Heart left ventricle (tissue), 16 donors: ENCODE results near the gene CUX1. TPM values are rescaled to one million over a fixed set of nuclear protein-coding genes. Genes with fewer than 3 reads are reported as not detected.
"Not testable (repeated sequence)": the region's sequence is repeated elsewhere in the genome, so short reads cannot be mapped to it uniquely, and the experiment has no call there.

Source experiments
- ATAC-seq, 4 donors: fragments of 200-7000 bp; cut with Tn5 transposase; one replicate each; pipeline ENCODE4 v1.9.1; 2020 to 2022; ENCODE audit warnings: moderate library complexity in 4 of 4, mild to moderate bottlenecking in 3 of 4, moderate number of reproducible peaks in 1 of 4
- DNase-seq, 5 donors: peaks; one replicate each; pipeline ENCODE4 v3.0.0-alpha.2; 2020
- H3K27ac ChIP-seq, 12 donors: fragments of 200-600 bp; sonication (generic) in 4 of 12; one replicate each; pipeline versions ENCODE4 v1.5.0 to v1.8.0; 2016 to 2022; ENCODE audit warnings: mild to moderate bottlenecking in 2 of 12
- H3K27me3 ChIP-seq, 9 donors: fragments of 200-600 bp; sonication (generic) in 2 of 9; one replicate each; pipeline versions ENCODE4 v1.5.1 to v1.8.0; 2016 to 2022; ENCODE audit warnings: mild to moderate bottlenecking in 3 of 9
- H3K36me3 ChIP-seq, 9 donors: fragments of 200-600 bp; sonication (generic) in 2 of 9; one replicate each; pipeline versions ENCODE4 v1.5.0 to v1.8.0; 2018 to 2022; ENCODE audit warnings: mild to moderate bottlenecking in 2 of 9
- H3K4me1 ChIP-seq, 12 donors: fragments of 200-600 bp; sonication (generic) in 4 of 12; one replicate each; pipeline versions ENCODE4 v1.5.0 to v1.8.0; 2016 to 2022; ENCODE audit warnings: mild to moderate bottlenecking in 3 of 12
- H3K4me3 ChIP-seq, 12 donors: fragments of 200-600 bp; sonication (generic) in 4 of 12; one replicate each; pipeline versions ENCODE4 v1.5.0 to v1.8.0; 2017 to 2022; ENCODE audit warnings: mild to moderate bottlenecking in 9 of 12, moderate library complexity in 4 of 12
- H3K9me3 ChIP-seq, 12 donors: fragments of 200-600 bp; sonication (generic) in 4 of 12; one replicate each; pipeline versions ENCODE4 v1.5.0 to v1.8.0; 2016 to 2022; ENCODE audit warnings: mild to moderate bottlenecking in 1 of 12
- CTCF ChIP-seq, 12 donors: fragments of 200-600 bp; sonication (generic) in 4 of 12; IDR thresholded peaks; one replicate each; pipeline versions ENCODE4 v1.5.0 to v1.8.0; 2018 to 2022; ENCODE audit warnings: antibody characterized with exemption in 12 of 12, mild to moderate bottlenecking in 5 of 12
- POLR2A ChIP-seq, 2 donors: fragments of 450-650 bp; IDR thresholded peaks; one replicate each; pipeline ENCODE4 v1.6.1; 2017; ENCODE audit warnings: antibody characterized with exemption in 2 of 2, mild to moderate bottlenecking in 2 of 2, moderate library complexity in 2 of 2
- WGBS, 4 donors: extraction: QIAGEN DNeasy Blood & Tissue Kit in 2 of 4; methylation state at CpG; one replicate each; pipeline versions ENCODE4 v1.1.5 to v1.1.7; 2013 to 2018; 5-methylcytosine and 5-hydroxymethylcytosine counted together
- intact Hi-C, 10 donors: fragments of 100-400 bp; cut with DNase I; formaldehyde crosslinking; loops; one replicate each; pipeline versions ENCODE4 v1.11.1 to v1.14.2; 2022
- polyA plus RNA-seq, 2 donors: library from polyadenylated mRNA; stranded (reverse); fragments of 200-250 nt; gene quantifications; one replicate each; pipeline ENCODE4 v1.2.3, GENCODE V29; 2013
- total RNA-seq, 9 donors: library from RNA; depleted of rRNA in 2 of 9; stranded (reverse); fragments of >200 nt in 2 of 9; fragmentation: NEBNext Ultra II Directional in 3 of 9; extraction: Animal tissue kit (Norgen Biotek cat#: 25700) in 3 of 9; gene quantifications; one replicate each; pipeline versions ENCODE4 v1.1.0 to v1.2.4, GENCODE V29; 2016 to 2023
- donor health status: ischemic (EF 13 %, LVEDD 7.1; RV severe dilation, severe dysfunction).
- donor health status: healthy with polysubstance abuse.
- donor health status: DM: no; HTN: yes; CAD: no.
- donor health status: DM: no; HTN: no; CAD: no.
- donor health status: ischemic (EF 25% LVEDD 6.9; RV normal size, moderate dysfunction).
- donor health status: ischemic (EF 25% LVEDD 5.7; RV mildly dilated, moderate dysfunction).
- donor health status: healthy.
- donor health status: DM: yes; HTN: yes; CAD: no.
- donor health status: ischemic (EF 35%, LVEDD 5.7; RV mildly dilated, moderate dysfunction).
- donor health status: nonischemic (EF 11% LVEDD 7.7; RV severe dilation, severe dysfunction).
- donor health status: DM: yes; HTN: yes; CAD: no.
- donor health status: PGD.
- donor health status: ischemic (EF 29% LVEDD 5.4; RV normal size, mild dysfunction).
- donor health status: nonischemic (EF 23%, LVEDD 6.1; RV moderate dilation, normal function).

CUX1 gene
- total and polyA plus RNA-seq, 11 donors = 51.9 to 173 (median 122) TPM

GRCh38 chr7:101832205-101832631 is 14.8 kb downstream of the CUX1 start:
- TF ChIP-seq POLR2A (IDR thresholded peaks at IDR 0.05) = no peak
- no peak for TF ChIP-seq CTCF (IDR thresholded peaks at IDR 0.05)
- Histone ChIP-seq H3K36me3 (peaks cover 0 to 3% (median 0%) of the 10 kb centered on the region in 9 donors), H3K4me3 (no peak overlapping the region), H3K27ac (no peak overlapping the region), H3K27me3 (no peaks in the 10 kb centered on the region), H3K9me3 (no peaks in the 10 kb centered on the region), H3K4me1 (peaks cover 0 to 29% (median 11%) of the 10 kb centered on the region in 12 donors)
- ATAC-seq = no peak
- intact Hi-C loops = no loop called here
- no peak for DNase-seq
- 91 to 93% (median 91%) methylated on average over 14 of the region's 14 CpGs for whole genome bisulfite sequencing, 4 donors

GRCh38 chr7:101832685-101833375 is 15.4 kb downstream of the CUX1 start:
- Histone ChIP-seq H3K36me3 (peaks cover 0 to 3% (median 0%) of the 10 kb centered on the region in 9 donors), H3K4me3 (no peak overlapping the region), H3K27me3 (no peaks in the 10 kb centered on the region), H3K27ac (no peak overlapping the region), H3K4me1 (peaks cover 0 to 28% (median 11%) of the 10 kb centered on the region in 12 donors), H3K9me3 (no peaks in the 10 kb centered on the region)
- no peak for ATAC-seq
- intact Hi-C loops = no loop called here
- DNase-seq = no peak
- 95 to 97% (median 95%) methylated on average over 14 of the region's 14 CpGs for WGBS, 4 donors
- TF ChIP-seq POLR2A (IDR thresholded peaks at IDR 0.05) = no peak
- TF ChIP-seq CTCF (IDR thresholded peaks at IDR 0.05) = no peak

- no peaks in the 10 kb centered on the region for H3K27me3 ChIP-seq
- H3K36me3 ChIP-seq = peaks cover 0 to 3% (median 0%) of the 10 kb centered on the region in 9 donors
- no peak overlapping the region for H3K27ac ChIP-seq
- no peaks in the 10 kb centered on the region for H3K9me3 ChIP-seq
- DNase-seq (no peak), ATAC-seq (peak in 3 of 4 donors; percentile 6 to 47 (median 7))
- peaks cover 0 to 24% (median 3%) of the 10 kb centered on the region in 12 donors for H3K4me1 ChIP-seq
- no peak for TF ChIP-seq CTCF (IDR thresholded peaks at IDR 0.05)
- no peak for TF ChIP-seq POLR2A (IDR thresholded peaks at IDR 0.05)
- intact Hi-C loops = no loop called here
- H3K4me3 ChIP-seq = no peak overlapping the region
- WGBS, 4 donors = 53 to 64% (median 62%) methylated on average over 9 of the region's 9 CpGs
These were observed 16.4 kb downstream of the CUX1 start for GRCh38 chr7:101833799-101834198.

GRCh38 chr7:101835136-101835535 is 17.7 kb downstream of the CUX1 start:
- no peak overlapping the region for H3K27ac ChIP-seq
- H3K27me3 ChIP-seq = no peaks in the 10 kb centered on the region
- 96 to 99% (median 98%) methylated on average over 12 of the region's 12 CpGs for WGBS, 4 donors
- TF ChIP-seq CTCF (IDR thresholded peaks at IDR 0.05) (no peak), POLR2A (IDR thresholded peaks at IDR 0.05) (no peak)
- peaks cover 0 to 18% (median 1%) of the 10 kb centered on the region in 12 donors for H3K4me1 ChIP-seq
- ATAC-seq (no peak), DNase-seq (no peak)
- intact Hi-C loops = no loop called here
- no peaks in the 10 kb centered on the region for H3K9me3 ChIP-seq
- H3K36me3 ChIP-seq = peaks cover 0 to 3% (median 0%) of the 10 kb centered on the region in 9 donors
- no peak overlapping the region for H3K4me3 ChIP-seq

- H3K27ac ChIP-seq, ATAC-seq, intact Hi-C loops, H3K36me3 ChIP-seq, H3K27me3 ChIP-seq, H3K4me3 ChIP-seq, H3K9me3 ChIP-seq: not testable (repeated sequence)
- H3K4me1 ChIP-seq = peaks cover 0 to 18% (median 1%) of the 10 kb centered on the region in 12 donors
- DNase-seq = peak in 1 of 5 donors; percentile 8
- WGBS, 4 donors = 90 to 94% (median 92%) methylated on average over 7 of the region's 7 CpGs
These were observed 20.0 kb downstream of the CUX1 start for GRCh38 chr7:101837433-101837832.
